GM19395 (cell line): ENCODE results near the gene EPGN.

Experiments used
- ATAC-seq: cut with Tn5 transposase; IDR thresholded peaks from one replicate; pipeline ENCODE4 v1.9.1; 2021; ENCODE audit warnings: mild to moderate bottlenecking, moderate library complexity; ENCODE audit not compliant: unreplicated experiment

Gene EPGN

GRCh38 chr4:74308215-74308614 lies at the start of gene EPGN:
Gene EPGN (plus strand): TSS chr4:74308470. CDS start chr4:74308534, 64 bp downstream.
- no peak for ATAC-seq

GRCh38 chr4:74258963-74259362 lies 49.3 kb upstream of the EPGN start:
- no peak for ATAC-seq

GRCh38 chr4:74260036-74260435 lies 48.2 kb upstream of the EPGN start:
- ATAC-seq, result no peak

- no peak for ATAC-seq
Observed at GRCh38 chr4:74262522-74262921, 45.7 kb upstream of the EPGN start.

- ATAC-seq, result no peak
Observed at GRCh38 chr4:74263551-74263950, 44.7 kb upstream of the EPGN start.

- ATAC-seq, result no peak
Observed at GRCh38 chr4:74266081-74266480, 42.2 kb upstream of the EPGN start.

GRCh38 chr4:74267998-74268606 lies 40.2 kb upstream of the EPGN start:
- no peak for ATAC-seq

GRCh38 chr4:74268643-74269042 lies 39.6 kb upstream of the EPGN start:
- no peak for ATAC-seq

- no peak for ATAC-seq
Observed at GRCh38 chr4:74278490-74278889, 29.8 kb upstream of the EPGN start.

- ATAC-seq, result no peak
Observed at GRCh38 chr4:74279716-74280115, 28.6 kb upstream of the EPGN start.

GRCh38 chr4:74282926-74283325 lies 25.3 kb upstream of the EPGN start:
- no peak for ATAC-seq

- ATAC-seq, result no peak
Observed at GRCh38 chr4:74283614-74284013, 24.7 kb upstream of the EPGN start.

- ATAC-seq, result no peak
Observed at GRCh38 chr4:74284053-74284452, 24.2 kb upstream of the EPGN start.

- no peak for ATAC-seq
Observed at GRCh38 chr4:74287164-74287563, 21.1 kb upstream of the EPGN start.

- ATAC-seq, result no peak
Observed at GRCh38 chr4:74287791-74288190, 20.5 kb upstream of the EPGN start.

GRCh38 chr4:74291471-74291870 lies 16.8 kb upstream of the EPGN start:
- no peak for ATAC-seq

- ATAC-seq, result no peak
Observed at GRCh38 chr4:74292111-74292870, 16.0 kb upstream of the EPGN start.

GRCh38 chr4:74293558-74293957 lies 14.7 kb upstream of the EPGN start:
- ATAC-seq, result no peak

- ATAC-seq, result no peak
Observed at GRCh38 chr4:74294681-74295080, 13.6 kb upstream of the EPGN start.

GRCh38 chr4:74297539-74297938 lies 10.7 kb upstream of the EPGN start:
- ATAC-seq, result peak; percentile 63

GRCh38 chr4:74304095-74304625 lies 4.1 kb upstream of the EPGN start:
- ATAC-seq, result no peak

GRCh38 chr4:74305000-74305399 lies 3.3 kb upstream of the EPGN start:
- ATAC-seq, result no peak
